PC-3 (cell line): ENCODE data around the gene MMRN1.

Source experiments
- EZH2 ChIP-seq: fragments of 300-600 bp; sonication (generic); IDR thresholded peaks from one replicate; pipeline ENCODE4 v1.6.1; 2017; ENCODE audit warnings: antibody characterized with exemption, mild to moderate bottlenecking, low read length; ENCODE audit not compliant: unreplicated experiment
- EZH2phosphoT487 ChIP-seq: fragments of 300-600 bp; sonication (generic); IDR thresholded peaks from 2 replicates; pipeline ENCODE4 v1.6.1; 2018; ENCODE audit warnings: mild to moderate bottlenecking, antibody characterized with exemption, low read length, borderline replicate concordance
- TF ChIP-seq, protein P1 (sequence below): fragments of 300-600 bp; sonication (generic); conservative IDR thresholded peaks from 2 replicates; pipeline ENCODE4 v1.5.1; 2017; ENCODE audit warnings: antibody characterized with exemption, low read depth, mild to moderate bottlenecking, low read length

- TF ChIP-seq EZH2phosphoT487 (no peak), EZH2 (no peak)
- TF ChIP-seq, protein P1, sequence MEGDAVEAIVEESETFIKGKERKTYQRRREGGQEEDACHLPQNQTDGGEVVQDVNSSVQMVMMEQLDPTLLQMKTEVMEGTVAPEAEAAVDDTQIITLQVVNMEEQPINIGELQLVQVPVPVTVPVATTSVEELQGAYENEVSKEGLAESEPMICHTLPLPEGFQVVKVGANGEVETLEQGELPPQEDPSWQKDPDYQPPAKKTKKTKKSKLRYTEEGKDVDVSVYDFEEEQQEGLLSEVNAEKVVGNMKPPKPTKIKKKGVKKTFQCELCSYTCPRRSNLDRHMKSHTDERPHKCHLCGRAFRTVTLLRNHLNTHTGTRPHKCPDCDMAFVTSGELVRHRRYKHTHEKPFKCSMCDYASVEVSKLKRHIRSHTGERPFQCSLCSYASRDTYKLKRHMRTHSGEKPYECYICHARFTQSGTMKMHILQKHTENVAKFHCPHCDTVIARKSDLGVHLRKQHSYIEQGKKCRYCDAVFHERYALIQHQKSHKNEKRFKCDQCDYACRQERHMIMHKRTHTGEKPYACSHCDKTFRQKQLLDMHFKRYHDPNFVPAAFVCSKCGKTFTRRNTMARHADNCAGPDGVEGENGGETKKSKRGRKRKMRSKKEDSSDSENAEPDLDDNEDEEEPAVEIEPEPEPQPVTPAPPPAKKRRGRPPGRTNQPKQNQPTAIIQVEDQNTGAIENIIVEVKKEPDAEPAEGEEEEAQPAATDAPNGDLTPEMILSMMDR = no peak
Measured at GRCh38 chr4:89906316-89906715, 11.7 kb downstream of the MMRN1 start.
